Type B pancreatic cell (in vitro differentiated cells): ENCODE measurements around the gene BBS9. TPM values are rescaled to one million over a fixed set of nuclear protein-coding genes. Genes with fewer than 3 reads are reported as not detected.

Experiments used
- DNase-seq: peaks from one replicate; pipeline ENCODE4 v3.0.0; 2021; ENCODE audit warnings: mixed read lengths; ENCODE audit not compliant: unreplicated experiment; ENCODE audit errors: extremely low spot score
- H3K27ac Mint-ChIP-seq: 2 replicates; pipeline ENCODE4 v1.8.0; 2021; ENCODE audit warnings: mild to moderate bottlenecking, mixed read lengths
- H3K27me3 Mint-ChIP-seq: 2 replicates; pipeline ENCODE4 v1.8.0; 2021; ENCODE audit warnings: mixed read lengths
- H3K36me3 Mint-ChIP-seq: 2 replicates; pipeline ENCODE4 v1.8.0; 2021; ENCODE audit warnings: mixed read lengths
- H3K4me1 Mint-ChIP-seq: one replicate; pipeline ENCODE4 v1.8.0; 2021; ENCODE audit warnings: mixed read lengths; ENCODE audit not compliant: unreplicated experiment
- H3K4me3 Mint-ChIP-seq: 2 replicates; pipeline ENCODE4 v1.8.0; 2021; ENCODE audit warnings: mild to moderate bottlenecking, mixed read lengths
- H3K9me3 Mint-ChIP-seq: 2 replicates; pipeline ENCODE4 v1.8.0; 2021; ENCODE audit warnings: mixed read lengths
- total RNA-seq: library from RNA; stranded (reverse); gene quantifications from 2 replicates; pipeline ENCODE4 v1.2.1, GENCODE V29; 2021; ENCODE audit warnings: low replicate concordance
- TF ChIP-seq, protein P1 (sequence below): fragments of 200-600 bp; sonication (generic); conservative IDR thresholded peaks from 2 replicates; pipeline ENCODE4 v1.5.0; 2021; ENCODE audit warnings: antibody characterized with exemption, mild to moderate bottlenecking

The BBS9 gene
- total RNA-seq, 1 donor from 2014 or later = 19.7 TPM

DNA sequence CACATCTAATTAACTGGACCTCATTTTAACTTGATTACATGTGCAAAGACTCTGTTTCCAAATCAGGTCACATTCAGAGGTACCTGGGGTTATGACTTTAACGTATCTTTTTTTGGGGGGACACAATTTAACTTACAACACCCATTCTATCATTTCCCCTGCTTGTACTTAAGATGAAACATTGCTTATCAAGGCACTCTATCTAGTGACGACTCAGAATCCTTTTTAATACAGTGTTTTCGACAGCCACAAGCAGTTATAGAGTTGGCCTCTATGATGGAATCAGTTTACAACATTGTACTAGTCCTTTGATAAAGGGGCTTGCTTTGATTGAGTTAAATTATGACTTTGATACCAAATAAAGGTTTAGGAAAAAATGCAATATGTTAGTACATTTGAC lies 22.7 kb downstream of the BBS9 start:
- H3K27ac Mint-ChIP-seq = no peak overlapping the region
- peaks cover 9% of the 10 kb centered on the region for H3K36me3 Mint-ChIP-seq
- TF ChIP-seq, protein P1, sequence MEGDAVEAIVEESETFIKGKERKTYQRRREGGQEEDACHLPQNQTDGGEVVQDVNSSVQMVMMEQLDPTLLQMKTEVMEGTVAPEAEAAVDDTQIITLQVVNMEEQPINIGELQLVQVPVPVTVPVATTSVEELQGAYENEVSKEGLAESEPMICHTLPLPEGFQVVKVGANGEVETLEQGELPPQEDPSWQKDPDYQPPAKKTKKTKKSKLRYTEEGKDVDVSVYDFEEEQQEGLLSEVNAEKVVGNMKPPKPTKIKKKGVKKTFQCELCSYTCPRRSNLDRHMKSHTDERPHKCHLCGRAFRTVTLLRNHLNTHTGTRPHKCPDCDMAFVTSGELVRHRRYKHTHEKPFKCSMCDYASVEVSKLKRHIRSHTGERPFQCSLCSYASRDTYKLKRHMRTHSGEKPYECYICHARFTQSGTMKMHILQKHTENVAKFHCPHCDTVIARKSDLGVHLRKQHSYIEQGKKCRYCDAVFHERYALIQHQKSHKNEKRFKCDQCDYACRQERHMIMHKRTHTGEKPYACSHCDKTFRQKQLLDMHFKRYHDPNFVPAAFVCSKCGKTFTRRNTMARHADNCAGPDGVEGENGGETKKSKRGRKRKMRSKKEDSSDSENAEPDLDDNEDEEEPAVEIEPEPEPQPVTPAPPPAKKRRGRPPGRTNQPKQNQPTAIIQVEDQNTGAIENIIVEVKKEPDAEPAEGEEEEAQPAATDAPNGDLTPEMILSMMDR = no peak
- no peak for DNase-seq
- H3K4me3 Mint-ChIP-seq = no peak overlapping the region
- no peaks in the 10 kb centered on the region for H3K27me3 Mint-ChIP-seq
- H3K9me3 Mint-ChIP-seq = no peaks in the 10 kb centered on the region
- H3K4me1 Mint-ChIP-seq = peaks cover 25% of the 10 kb centered on the region

DNA sequence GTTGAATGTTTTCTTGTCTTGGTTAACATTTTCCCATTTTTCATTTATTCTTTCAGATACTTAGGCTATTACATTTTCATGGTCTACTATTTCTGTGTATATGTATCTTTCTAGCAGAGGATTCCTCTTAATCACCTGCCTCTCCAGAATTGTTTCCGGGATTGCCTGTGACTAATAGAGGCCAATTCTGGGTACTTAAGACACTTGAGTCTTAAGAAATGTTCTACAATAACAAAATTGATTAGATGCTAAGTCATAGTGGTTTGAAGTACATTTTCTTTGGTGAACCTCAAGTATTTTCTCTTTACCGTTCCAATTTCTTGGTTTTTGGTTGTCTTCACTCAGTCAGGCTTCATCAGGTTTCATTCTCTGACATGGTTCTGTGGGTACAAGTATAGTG lies 26.4 kb downstream of the BBS9 start:
- H3K4me1 Mint-ChIP-seq = peaks cover 14% of the 10 kb centered on the region
- H3K27me3 Mint-ChIP-seq = no peaks in the 10 kb centered on the region
- H3K27ac Mint-ChIP-seq = no peak overlapping the region
- H3K4me3 Mint-ChIP-seq = no peak overlapping the region
- peaks cover 12% of the 10 kb centered on the region for H3K36me3 Mint-ChIP-seq
- no peak for DNase-seq
- TF ChIP-seq, protein P1 = no peak
- H3K9me3 Mint-ChIP-seq = no peaks in the 10 kb centered on the region

DNA sequence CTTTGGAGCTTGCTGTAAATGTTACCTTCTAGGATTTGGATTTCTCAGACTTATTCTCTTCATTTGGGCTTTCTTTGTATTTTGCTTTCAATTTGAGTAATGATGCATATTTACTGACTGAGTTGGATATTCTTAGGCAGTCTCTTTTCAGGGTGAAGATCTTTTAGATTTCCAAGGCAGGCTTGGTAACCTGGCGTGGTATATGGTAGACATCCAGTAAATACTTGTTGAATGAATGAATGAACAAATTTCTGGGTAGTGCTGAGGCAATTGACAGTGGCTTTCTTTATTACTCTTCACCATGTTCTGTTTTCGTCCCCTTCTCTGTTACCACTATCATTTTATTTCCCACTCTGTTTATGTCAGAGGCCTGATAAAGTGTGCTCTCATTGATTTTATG lies 27.1 kb downstream of the BBS9 start:
- TF ChIP-seq, protein P1 = no peak
- no peaks in the 10 kb centered on the region for H3K9me3 Mint-ChIP-seq
- no peak overlapping the region for H3K4me3 Mint-ChIP-seq
- peaks cover 12% of the 10 kb centered on the region for H3K36me3 Mint-ChIP-seq
- no peak overlapping the region for H3K27ac Mint-ChIP-seq
- no peaks in the 10 kb centered on the region for H3K27me3 Mint-ChIP-seq
- H3K4me1 Mint-ChIP-seq = peaks cover 14% of the 10 kb centered on the region
- DNase-seq = no peak

DNA sequence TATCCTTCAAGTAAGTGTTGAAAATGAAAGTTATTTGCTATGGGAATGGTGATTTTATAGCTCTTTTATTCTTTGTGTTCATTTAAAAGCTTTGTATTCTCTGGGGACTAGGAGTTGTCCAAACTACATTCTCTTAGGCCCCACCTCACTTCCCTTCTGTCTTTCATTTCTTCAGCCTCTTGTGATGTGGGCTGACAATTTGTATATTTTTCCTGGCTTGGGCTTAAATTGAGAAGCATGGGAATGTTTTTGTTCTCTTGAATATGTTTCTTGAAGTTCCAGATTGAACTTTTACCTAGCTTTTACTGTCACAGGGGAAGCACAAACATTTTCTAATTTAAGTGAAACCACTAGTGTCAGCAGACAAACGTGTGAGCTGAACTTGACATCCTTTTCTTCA lies 27.9 kb downstream of the BBS9 start:
- Mint-ChIP-seq H3K27me3 (no peaks in the 10 kb centered on the region), H3K36me3 (peaks cover 21% of the 10 kb centered on the region), H3K4me3 (no peak overlapping the region)

DNA sequence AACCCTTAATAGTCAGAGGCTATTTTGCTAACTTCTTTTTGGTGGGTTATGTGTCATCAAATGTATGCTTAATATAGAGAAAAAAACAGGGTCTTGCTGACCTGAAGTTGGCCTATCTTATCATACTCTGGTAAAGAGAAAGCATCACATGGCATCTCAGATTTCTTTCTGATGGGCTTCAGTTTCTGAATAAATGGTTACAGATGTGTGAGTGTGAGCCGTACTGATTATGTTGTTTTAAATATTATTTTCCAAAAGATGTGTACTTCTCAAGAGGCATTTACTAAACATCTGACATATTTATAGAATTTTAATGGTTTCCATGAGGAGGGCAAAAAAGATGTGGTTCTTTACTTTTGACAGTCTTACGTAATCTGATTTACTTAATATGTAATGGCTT lies 28.4 kb downstream of the BBS9 start:
- TF ChIP-seq, protein P1 = no peak
- peaks cover 14% of the 10 kb centered on the region for H3K4me1 Mint-ChIP-seq
- H3K36me3 Mint-ChIP-seq = peaks cover 23% of the 10 kb centered on the region
- H3K27me3 Mint-ChIP-seq = no peaks in the 10 kb centered on the region
- H3K9me3 Mint-ChIP-seq = no peaks in the 10 kb centered on the region
- H3K27ac Mint-ChIP-seq = peak overlapping the region; percentile 71
- no peak for DNase-seq
- no peak overlapping the region for H3K4me3 Mint-ChIP-seq

More for the DNA sequence above, 27.9 kb downstream of the BBS9 start:
- no peak for DNase-seq
- peaks cover 14% of the 10 kb centered on the region for H3K4me1 Mint-ChIP-seq
- H3K27ac Mint-ChIP-seq = peak overlapping the region; percentile 71
- H3K9me3 Mint-ChIP-seq = no peaks in the 10 kb centered on the region
- TF ChIP-seq, protein P1 = no peak

DNA sequence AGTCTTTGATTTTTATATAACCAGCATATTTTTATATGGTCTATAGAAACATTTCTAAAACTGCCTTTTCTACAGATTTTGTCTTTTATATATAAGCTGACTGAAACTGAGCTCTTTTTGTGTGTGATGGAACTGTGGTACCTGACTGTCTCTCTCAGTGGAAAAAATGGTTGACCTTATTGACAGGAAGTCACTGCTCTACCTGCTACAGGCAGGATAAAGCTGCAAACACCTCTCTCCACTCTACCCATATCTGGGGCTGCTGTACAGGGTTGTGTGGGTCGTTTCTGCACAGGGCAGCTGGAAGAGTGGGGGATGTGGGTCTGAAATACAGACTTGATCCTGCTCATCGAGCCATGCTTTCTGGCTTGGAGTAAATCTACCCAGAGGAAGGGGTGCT lies 48.5 kb downstream of the BBS9 start:
- H3K4me1 Mint-ChIP-seq = no peaks in the 10 kb centered on the region
- no peaks in the 10 kb centered on the region for H3K27me3 Mint-ChIP-seq
- H3K4me3 Mint-ChIP-seq = no peak overlapping the region
- H3K36me3 Mint-ChIP-seq = peaks cover 14% of the 10 kb centered on the region
- TF ChIP-seq, protein P1 = no peak
- H3K27ac Mint-ChIP-seq = no peak overlapping the region
- no peaks in the 10 kb centered on the region for H3K9me3 Mint-ChIP-seq
- DNase-seq = no peak
